C4-2B (cell line): ENCODE results near the gene PROSER1.

Experiments
- H3K27ac ChIP-seq: fragments of 450-650 bp; 2 replicates; pipeline ENCODE4 v1.5.1; 2017
- CTCF ChIP-seq: fragments of 450-650 bp; conservative IDR thresholded peaks from 2 replicates; pipeline ENCODE4 v1.5.1; 2017; ENCODE audit warnings: mild to moderate bottlenecking
- ZFX ChIP-seq: fragments of 450-650 bp; IDR thresholded peaks from 2 replicates; pipeline ENCODE4 v1.6.1; 2017

The PROSER1 gene

DNA sequence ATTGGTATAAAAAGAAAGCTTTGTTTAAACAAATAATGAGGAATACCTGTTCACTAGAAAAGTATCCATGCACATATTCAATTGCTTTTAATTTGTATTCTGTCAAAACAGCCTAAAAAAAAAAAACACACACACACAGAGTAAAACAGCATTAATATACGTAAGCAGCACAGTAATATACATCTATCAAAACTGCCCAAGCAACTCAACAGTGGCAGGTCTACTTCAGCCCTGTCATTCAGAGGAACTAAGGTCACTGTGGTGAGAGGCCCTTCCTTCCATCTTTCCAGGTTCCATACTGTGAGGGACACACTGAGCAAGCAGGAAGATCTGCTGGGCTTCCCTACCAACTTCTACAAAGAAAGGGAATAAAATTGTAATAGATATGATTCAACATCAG lies 3.8 kb downstream of the PROSER1 start:
- no peak overlapping the region for H3K27ac ChIP-seq
- TF ChIP-seq ZFX (no peak), CTCF (no peak)

DNA sequence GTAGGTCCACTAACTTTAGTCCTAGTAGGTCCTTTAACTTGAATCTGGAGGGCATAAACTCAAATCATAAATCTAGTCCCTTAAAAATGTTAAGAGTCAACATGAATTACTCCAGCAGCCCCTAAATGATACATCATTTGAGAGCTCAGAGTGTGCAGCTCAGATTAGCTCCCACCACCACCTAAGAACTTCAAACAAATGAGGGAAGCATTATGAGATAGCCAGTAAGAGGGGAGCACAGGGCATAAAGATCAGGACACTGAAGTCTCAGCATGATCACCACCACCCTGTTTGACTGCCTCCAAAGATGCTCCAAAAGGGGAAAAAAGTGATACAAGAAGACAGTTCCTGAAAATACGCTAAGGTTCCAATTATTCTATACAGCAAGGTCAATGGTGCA lies 5.7 kb downstream of the PROSER1 start:
- no peak overlapping the region for H3K27ac ChIP-seq
- TF ChIP-seq CTCF (no peak), ZFX (no peak)

DNA sequence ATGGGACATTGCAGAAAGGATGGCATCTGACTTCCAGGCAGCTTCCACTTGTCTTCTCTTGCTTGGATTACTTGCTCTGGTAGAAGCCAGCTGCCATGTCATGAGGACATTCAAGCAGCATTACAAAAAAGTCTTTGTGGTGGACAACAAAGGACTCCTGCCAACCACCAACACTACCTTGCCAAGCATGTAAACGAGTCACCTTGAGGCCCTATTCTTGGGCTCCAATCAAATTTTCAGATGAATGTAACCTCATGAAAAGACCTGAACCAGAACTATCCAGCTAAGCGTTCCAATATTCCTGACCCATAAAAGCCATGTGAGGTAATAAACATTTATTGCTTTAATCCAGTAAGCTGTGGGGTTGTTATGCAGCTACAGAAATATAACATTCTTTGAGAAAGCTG lies 12.5 kb downstream of the PROSER1 start:
- TF ChIP-seq CTCF, result no peak
- no peak for TF ChIP-seq ZFX
- H3K27ac ChIP-seq, result no peak overlapping the region

DNA sequence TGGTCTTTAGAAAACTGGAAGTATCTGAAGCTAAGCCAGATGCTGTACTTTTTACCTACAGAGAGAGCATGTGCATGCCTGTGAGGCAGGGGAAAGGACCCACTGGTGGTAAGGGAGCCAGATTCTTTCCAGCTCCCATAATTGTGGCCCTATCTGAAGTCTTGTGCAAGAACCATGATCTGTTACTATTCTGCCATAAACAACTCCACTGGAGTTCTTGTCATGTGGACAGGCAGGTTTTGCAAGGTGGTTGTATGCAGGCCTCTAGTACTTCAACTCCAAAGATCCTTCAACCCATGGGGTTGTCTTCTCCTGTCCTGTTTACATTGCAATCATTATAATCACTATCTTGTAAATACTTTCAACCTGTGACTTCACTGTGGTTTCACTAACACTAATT lies 14.1 kb downstream of the PROSER1 start:
- TF ChIP-seq CTCF (no peak), ZFX (no peak)
- no peak overlapping the region for H3K27ac ChIP-seq

GRCh38 chr13:39023316-39023715 lies 14.6 kb downstream of the PROSER1 start:
- no peak overlapping the region for H3K27ac ChIP-seq
- TF ChIP-seq ZFX, result no peak
- TF ChIP-seq CTCF, result no peak

DNA sequence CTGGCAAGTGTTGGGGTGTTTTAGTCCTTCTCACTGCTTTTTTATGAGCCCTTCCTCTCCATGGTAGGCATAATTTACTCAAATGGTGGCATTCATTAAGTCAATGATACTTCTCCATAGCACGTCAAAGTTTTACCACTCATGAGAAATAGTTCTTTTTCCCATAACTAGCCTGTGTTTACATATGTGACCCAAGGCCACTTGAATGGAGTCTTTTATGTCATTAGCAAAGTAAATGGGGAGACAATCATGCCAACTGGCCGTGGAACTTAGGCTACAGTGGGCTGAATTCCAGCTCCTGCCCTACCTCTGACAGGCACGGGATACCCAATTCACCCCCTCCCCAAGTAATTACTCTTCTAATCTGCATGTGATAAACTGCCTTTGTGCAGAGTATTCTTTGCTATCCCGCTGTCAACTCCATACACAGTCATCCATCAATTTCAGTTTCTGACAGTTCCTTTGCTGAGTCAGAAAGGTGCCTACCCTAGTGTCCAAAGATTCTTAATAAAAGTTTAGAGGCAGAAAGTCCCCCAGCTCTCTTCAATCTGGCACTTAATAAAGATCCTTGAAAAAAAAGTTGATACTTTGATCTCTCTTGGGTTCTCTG lies 16.9 kb downstream of the PROSER1 start:
- TF ChIP-seq CTCF (no peak), ZFX (no peak)
- H3K27ac ChIP-seq, result no peak overlapping the region

DNA sequence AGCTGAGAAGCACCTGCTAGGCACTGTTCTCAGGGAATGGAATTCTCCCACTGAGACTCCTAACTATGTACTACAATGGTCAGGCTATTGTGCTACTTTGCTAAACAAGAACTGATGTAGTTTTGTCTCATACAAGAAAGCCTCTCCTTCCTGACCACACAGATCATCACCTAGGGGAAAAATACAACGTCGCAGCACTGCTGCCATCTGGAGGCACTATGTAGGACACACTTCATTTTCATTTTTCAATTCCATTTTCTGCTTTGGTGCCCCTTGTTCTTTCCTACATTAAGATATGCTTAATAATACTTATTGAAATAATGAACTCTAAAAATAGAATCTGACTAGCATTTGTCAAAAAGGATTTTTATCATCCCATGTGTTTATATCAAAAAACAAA lies 21.1 kb downstream of the PROSER1 start:
- TF ChIP-seq CTCF, result peak; percentile 58
- TF ChIP-seq ZFX, result no peak
- H3K27ac ChIP-seq, result no peak overlapping the region
